WI38 (cell line): Measurements from ENCODE around the gene REV3L.
"Not testable (repeated sequence)": the region's sequence is repeated elsewhere in the genome, so short reads cannot be mapped to it uniquely, and the experiment has no call there.

Experiments used
- H3K4me3 ChIP-seq: 2 replicates; pipeline ENCODE4 v1.5.1; 2011; ENCODE audit warnings: low read depth, mild to moderate bottlenecking, control low read depth, low read length
- CTCF ChIP-seq: IDR thresholded peaks from 2 replicates; pipeline ENCODE4 v1.5.1; 2012; ENCODE audit warnings: low read depth, mild to moderate bottlenecking, control low read depth, low read length

Gene REV3L

GRCh38 chr6:111342913-111343312 lies 140.1 kb downstream of the REV3L start:
- TF ChIP-seq CTCF: no peak
- H3K4me3 ChIP-seq: no peak overlapping the region

GRCh38 chr6:111339294-111339693 lies 143.7 kb downstream of the REV3L start:
- TF ChIP-seq CTCF: no peak
- no peak overlapping the region for H3K4me3 ChIP-seq

- TF ChIP-seq CTCF: no peak
- H3K4me3 ChIP-seq: no peak overlapping the region
Measured at GRCh38 chr6:111338843-111339242, 144.2 kb downstream of the REV3L start.

GRCh38 chr6:111337829-111338236 lies 145.2 kb downstream of the REV3L start:
- no peak overlapping the region for H3K4me3 ChIP-seq

GRCh38 chr6:111329882-111330633 lies 153.0 kb downstream of the REV3L start:
- no peak for TF ChIP-seq CTCF
- H3K4me3 ChIP-seq: no peak overlapping the region

More at GRCh38 chr6:111337829-111338236, 145.2 kb downstream of the REV3L start:
- TF ChIP-seq CTCF: no peak

GRCh38 chr6:111326563-111326962 lies 156.5 kb downstream of the REV3L start:
- no peak overlapping the region for H3K4me3 ChIP-seq
- no peak for TF ChIP-seq CTCF

- no peak overlapping the region for H3K4me3 ChIP-seq
- TF ChIP-seq CTCF: no peak
Measured at GRCh38 chr6:111322145-111322544, 160.9 kb downstream of the REV3L start.

GRCh38 chr6:111307950-111308349 lies 175.1 kb downstream of the REV3L start:
- H3K4me3 ChIP-seq: not testable (repeated sequence)
